GM19397 (cell line): Measurements from ENCODE around the gene CR2.
"Not testable (repeated sequence)": the region's sequence is repeated elsewhere in the genome, so short reads cannot be mapped to it uniquely, and the experiment has no call there.

Experiments used
- ATAC-seq: cut with Tn5 transposase; IDR thresholded peaks from one replicate; pipeline ENCODE4 v1.9.1; 2021; ENCODE audit warnings: mild to moderate bottlenecking, moderate library complexity; ENCODE audit not compliant: unreplicated experiment

CR2 gene

DNA sequence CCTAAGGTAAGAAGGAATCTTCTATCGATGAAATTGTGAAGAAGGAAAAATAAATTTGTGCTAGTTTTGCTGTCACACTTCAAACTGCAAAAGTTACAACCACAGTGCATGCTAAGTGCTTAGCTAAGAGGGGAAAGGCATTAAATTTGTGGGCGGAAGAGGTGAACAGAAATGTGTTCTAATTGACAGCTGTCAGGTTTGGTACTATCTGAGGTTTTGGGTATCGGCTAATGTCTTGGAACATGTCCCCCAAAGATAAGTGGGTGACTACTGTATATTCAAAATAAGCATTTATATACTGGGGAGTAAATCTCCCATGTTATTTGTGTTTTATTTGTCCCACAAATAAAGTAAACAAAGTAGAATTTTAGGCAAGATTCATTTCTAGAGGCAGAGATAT, 49.8 kb downstream of the CR2 start:
- no peak for ATAC-seq

DNA sequence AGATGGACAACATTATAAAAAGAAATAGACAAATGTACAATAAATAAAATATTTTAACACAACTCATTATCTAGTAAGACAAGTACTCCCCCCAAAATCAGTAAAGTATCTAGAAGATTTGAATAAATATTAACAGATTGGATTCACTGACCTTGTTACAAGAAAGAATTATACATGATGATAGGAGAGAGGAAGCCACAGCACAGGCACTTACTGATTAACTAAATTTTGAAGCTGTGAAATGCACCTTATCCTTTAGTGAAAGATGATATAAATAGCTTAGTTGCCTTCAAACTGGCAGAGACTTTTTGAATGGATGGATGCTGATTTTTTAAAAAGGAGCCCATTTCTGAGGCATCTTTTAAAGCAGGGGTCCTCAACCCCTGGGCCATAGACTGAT, 50.3 kb downstream of the CR2 start:
- no peak for ATAC-seq

GRCh38 chr1:207510444-207510843, 56.3 kb downstream of the CR2 start:
- ATAC-seq, result no peak

GRCh38 chr1:207514890-207515289, 60.8 kb downstream of the CR2 start:
- no peak for ATAC-seq

GRCh38 chr1:207516729-207517128, 62.6 kb downstream of the CR2 start:
- no peak for ATAC-seq

DNA sequence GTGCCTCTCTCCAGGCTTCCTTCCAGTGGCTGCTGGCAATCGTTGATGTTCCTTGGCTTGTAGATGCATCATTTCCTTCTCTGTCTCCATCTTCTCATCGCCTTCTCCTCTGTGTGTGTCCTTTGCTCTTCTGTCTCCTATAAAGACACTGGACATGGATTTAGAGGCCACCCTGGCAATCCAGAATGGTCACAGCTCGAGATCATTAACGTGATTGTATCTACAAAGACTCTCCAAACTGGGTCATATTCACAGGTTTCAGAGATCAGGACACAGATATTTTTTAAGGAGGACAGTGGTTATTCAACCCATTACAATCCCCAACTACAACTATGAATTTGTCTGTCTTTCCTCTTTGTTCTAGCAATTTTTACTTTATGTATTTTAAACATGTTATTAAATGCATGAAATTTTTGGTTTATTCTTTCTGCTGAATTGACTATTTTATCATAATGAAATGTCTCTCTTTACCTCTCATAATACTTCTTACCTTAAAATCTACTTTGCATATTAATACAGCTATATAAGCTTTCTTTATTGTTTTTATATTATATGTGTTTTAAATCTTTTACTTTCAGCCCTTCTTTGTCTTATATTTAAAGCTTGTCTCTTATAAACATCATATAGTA, 64.6 kb downstream of the CR2 start:
- ATAC-seq, result no peak

DNA sequence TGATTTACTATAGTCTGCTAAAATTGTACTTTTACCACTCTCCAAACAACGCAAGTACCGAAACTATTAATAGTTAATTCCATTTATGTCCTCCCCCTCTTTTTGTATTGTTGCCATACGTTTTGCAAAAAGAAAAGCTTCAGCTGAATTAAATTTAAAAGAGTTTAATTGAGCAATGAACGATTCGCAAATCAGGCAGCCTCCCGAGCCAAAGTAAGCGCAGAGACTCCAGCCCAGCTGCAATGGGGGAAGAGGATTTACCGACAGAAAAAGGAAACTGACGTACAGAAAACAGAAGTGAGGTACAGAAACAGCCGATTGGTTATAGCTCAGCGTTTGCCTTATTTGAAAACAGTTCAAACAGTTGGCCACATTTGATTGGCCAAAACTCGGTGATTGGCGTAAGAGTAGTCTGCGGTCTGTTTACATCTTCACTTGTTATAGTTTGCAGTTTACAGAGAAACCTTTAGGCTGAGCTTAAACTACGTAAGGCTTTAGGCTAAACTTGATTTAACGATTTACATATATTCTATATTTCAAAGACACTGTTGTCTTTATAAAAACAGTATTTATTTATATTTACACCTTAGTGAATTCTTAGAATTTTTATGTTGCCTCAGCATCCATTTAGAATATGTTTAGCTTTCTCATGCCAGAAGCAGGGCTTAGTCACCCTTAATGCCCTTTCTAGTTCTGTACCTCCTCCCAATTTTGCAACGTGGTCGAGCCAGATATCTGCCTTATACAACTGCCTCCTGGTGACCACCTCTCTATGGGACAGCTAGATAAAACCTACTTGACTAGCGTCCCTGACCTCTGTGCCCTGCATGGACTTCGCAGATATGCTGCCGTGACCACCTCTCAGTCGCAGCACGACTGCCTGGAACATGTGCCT, 65.6 kb downstream of the CR2 start:
- no peak for ATAC-seq

- ATAC-seq, result not testable (repeated sequence)
These were observed 66.5 kb downstream of the CR2 start for GRCh38 chr1:207520400-207521345.

GRCh38 chr1:207525239-207525638, 71.1 kb downstream of the CR2 start:
- ATAC-seq, result not testable (repeated sequence)

- not testable (repeated sequence) for ATAC-seq
These were observed 74.3 kb downstream of the CR2 start for GRCh38 chr1:207528401-207528800.

DNA sequence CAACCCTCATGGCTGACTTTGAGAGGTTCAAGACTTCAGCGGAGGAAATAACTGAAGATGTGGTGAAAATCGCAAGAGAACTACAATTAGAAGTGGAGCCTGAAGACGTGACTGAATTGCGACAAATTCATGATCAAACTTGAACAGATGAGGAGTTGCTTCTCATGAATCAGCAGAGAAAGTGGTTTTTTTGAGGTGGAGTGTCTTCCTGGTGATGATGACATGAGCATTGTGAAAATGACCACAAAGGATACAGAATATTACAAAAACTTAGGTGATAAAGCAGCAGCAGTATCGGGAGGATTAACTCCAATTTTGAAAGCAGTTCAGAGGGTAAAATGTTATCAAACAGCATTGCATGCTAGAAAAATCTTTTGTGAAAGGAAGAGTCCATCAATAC, 82.1 kb downstream of the CR2 start:
- ATAC-seq, result not testable (repeated sequence)
